Uterus (tissue), 4 donors: ENCODE measurements around the gene RNF181. TPM values are rescaled to one million over a fixed set of nuclear protein-coding genes. Genes with fewer than 3 reads are reported as not detected.
"Not testable (repeated sequence)": the region's sequence is repeated elsewhere in the genome, so short reads cannot be mapped to it uniquely, and the experiment has no call there.

Experiments used
- DNase-seq, 2 donors: peaks; one replicate each; pipeline ENCODE4 v3.0.0-alpha.2; 2019 to 2020
- H3K27ac ChIP-seq, 2 donors: fragments of 200-600 bp; sonication (generic); 1 replicate in 1 of 2; 2 replicates in 1 of 2; pipeline ENCODE4 v1.5.1; 2016 to 2018
- H3K27me3 ChIP-seq, 2 donors: fragments of 200-600 bp; sonication (generic); one replicate each; pipeline ENCODE4 v1.5.1; 2018 to 2019; ENCODE audit warnings: control low read depth in 1 of 2
- H3K36me3 ChIP-seq, 2 donors: fragments of 200-600 bp; sonication (generic); one replicate each; pipeline ENCODE4 v1.5.1; 2019; ENCODE audit warnings: control low read depth in 1 of 2
- H3K4me1 ChIP-seq, 2 donors: fragments of 200-600 bp; sonication (generic); one replicate each; pipeline ENCODE4 v1.5.1; 2018 to 2019; ENCODE audit warnings: control low read depth in 1 of 2
- H3K4me3 ChIP-seq, 2 donors: fragments of 200-600 bp; sonication (generic); 1 replicate in 1 of 2; 2 replicates in 1 of 2; pipeline ENCODE4 v1.5.1; 2018 to 2019; ENCODE audit warnings: mild to moderate bottlenecking in 1 of 2
- H3K9me3 ChIP-seq, 2 donors: fragments of 200-600 bp; sonication (generic); one replicate each; pipeline ENCODE4 v1.5.1; 2019; ENCODE audit warnings: control low read depth in 1 of 2
- CTCF ChIP-seq, 4 experiments: fragments of 200-600 bp in 2 of 4; fragments of 450-650 bp in 2 of 4; sonication (generic) in 2 of 4; IDR thresholded peaks; one replicate each; pipeline ENCODE4 v1.5.1; 2016 to 2019; ENCODE audit warnings: antibody characterized with exemption in 4 of 4, mild to moderate bottlenecking in 2 of 4, moderate library complexity in 1 of 4
- POLR2A ChIP-seq, 2 donors: fragments of 450-650 bp; IDR thresholded peaks; one replicate each; pipeline ENCODE4 v1.6.1; 2016; ENCODE audit warnings: antibody characterized with exemption in 2 of 2, mild to moderate bottlenecking in 1 of 2, moderate library complexity in 1 of 2
- intact Hi-C: fragments of 100-400 bp; cut with DNase I; formaldehyde crosslinking; loops from one replicate; pipeline ENCODE4 v1.15.1; 2023; ENCODE audit warnings: low total_unique reads
- total RNA-seq, 4 donors: library from RNA; depleted of rRNA in 3 of 4; stranded (reverse); fragments of >200 nt in 3 of 4; gene quantifications; one replicate each; pipeline versions ENCODE4 v1.1.0 to v1.2.4, GENCODE V29; 2014 to 2023
- donor health status: DM: yes; HTN: yes; CAD: no.

Gene RNF181
- total RNA-seq, 4 donors from 2014 or later, result 53.0 to 362 (median 175) TPM

- intact Hi-C loops, result no loop called here
- peaks cover 4 to 22% of the 10 kb centered on the region in 2 donors for H3K4me1 ChIP-seq
- H3K36me3 ChIP-seq, result no peaks in the 10 kb centered on the region
- TF ChIP-seq POLR2A (IDR thresholded peaks at IDR 0.05) (peak; percentile 89 to 91), CTCF (IDR thresholded peaks at IDR 0.05) (peak; percentile 8 to 68 (median 55))
- no peaks in the 10 kb centered on the region for H3K9me3 ChIP-seq
- H3K4me3 ChIP-seq, result peak within 1 kb of the TSS; percentile 68 to 71
- H3K27ac ChIP-seq, result peak within 1 kb of the TSS; percentile 86 to 92
- peak; percentile 92 to 95 for DNase-seq
- H3K27me3 ChIP-seq, result no peaks in the 10 kb centered on the region
These were observed 7.1 kb downstream of the RNF181 start, which contains the start of gene TMEM150A for GRCh38 chr2:85602476-85603234. Gene TMEM150A, minus strand, starts transcription at chr2:85602698. Its CDS starts 750 bp downstream, at chr2:85601948.

- intact Hi-C loops, H3K4me3 ChIP-seq, DNase-seq, H3K27me3 ChIP-seq, H3K9me3 ChIP-seq, H3K36me3 ChIP-seq: not testable (repeated sequence)
- peak overlapping the region in 1 of 2 donors; percentile 86 for H3K27ac ChIP-seq
- peaks cover 6 to 22% of the 10 kb centered on the region in 2 donors for H3K4me1 ChIP-seq
These were observed 8.5 kb downstream of the RNF181 start for GRCh38 chr2:85604133-85604444.

GRCh38 chr2:85604568-85605339 lies 9.2 kb downstream of the RNF181 start:
- TF ChIP-seq POLR2A (IDR thresholded peaks at IDR 0.05) (no peak), CTCF (IDR thresholded peaks at IDR 0.05) (no peak)
- Histone ChIP-seq H3K4me3 (no peak overlapping the region), H3K27me3 (no peaks in the 10 kb centered on the region), H3K36me3 (no peaks in the 10 kb centered on the region), H3K27ac (peak overlapping the region; percentile 18 to 86), H3K9me3 (no peaks in the 10 kb centered on the region), H3K4me1 (peaks cover 6 to 22% of the 10 kb centered on the region in 2 donors)
- intact Hi-C loops, result no loop called here
- no peak for DNase-seq

GRCh38 chr2:85605406-85606115 lies 10.0 kb downstream of the RNF181 start:
- Histone ChIP-seq H3K27ac (peak overlapping the region; percentile 18 to 86), H3K4me3 (no peak overlapping the region), H3K27me3 (no peaks in the 10 kb centered on the region), H3K4me1 (peaks cover 6 to 22% of the 10 kb centered on the region in 2 donors), H3K9me3 (no peaks in the 10 kb centered on the region), H3K36me3 (no peaks in the 10 kb centered on the region)
- TF ChIP-seq CTCF (IDR thresholded peaks at IDR 0.05) (no peak), POLR2A (IDR thresholded peaks at IDR 0.05) (no peak)
- intact Hi-C loops, result no loop called here
- DNase-seq, result no peak

GRCh38 chr2:85606116-85606455 lies 10.5 kb downstream of the RNF181 start:
- TF ChIP-seq CTCF (IDR thresholded peaks at IDR 0.05) (no peak), POLR2A (IDR thresholded peaks at IDR 0.05) (no peak)
- H3K9me3 ChIP-seq, result no peaks in the 10 kb centered on the region
- H3K4me3 ChIP-seq, result no peak overlapping the region
- no peaks in the 10 kb centered on the region for H3K27me3 ChIP-seq
- peaks cover 6 to 22% of the 10 kb centered on the region in 2 donors for H3K4me1 ChIP-seq
- DNase-seq, result no peak
- peak overlapping the region in 1 of 2 donors; percentile 7 for H3K27ac ChIP-seq
- intact Hi-C loops, result no loop called here
- H3K36me3 ChIP-seq, result no peaks in the 10 kb centered on the region
